Umbilical cord (tissue), 2 donors: ENCODE measurements around the gene GPM6B. TPM values are rescaled to one million over a fixed set of nuclear protein-coding genes. Genes with fewer than 3 reads are reported as not detected.

Source experiments
- DNase-seq: peaks from one replicate; pipeline ENCODE4 v3.0.0-alpha.2; 2015; ENCODE audit warnings: low spot score
- total RNA-seq: library from RNA; depleted of rRNA; stranded (reverse); fragments of >200 nt; gene quantifications from one replicate; pipeline ENCODE4 v1.2.3, GENCODE V29; 2014; ENCODE audit warnings: low replicate concordance; ENCODE audit not compliant: insufficient read depth

Gene GPM6B
- total RNA-seq, 1 donor from 2014 or later = 2.2 TPM

GRCh38 chrX:13824746-13825145 is 7.9 kb upstream of the GPM6B start:
- no peak for DNase-seq

GRCh38 chrX:13821738-13822137 is 4.8 kb upstream of the GPM6B start:
- DNase-seq = no peak

GRCh38 chrX:13816176-13816575 is 717 bp downstream of the GPM6B start:
- no peak for DNase-seq

GRCh38 chrX:13815664-13816063 is 1.2 kb downstream of the GPM6B start:
- no peak for DNase-seq

GRCh38 chrX:13808865-13809264 is 8.0 kb downstream of the GPM6B start:
- DNase-seq = peak; percentile 14

- peak; percentile 0 for DNase-seq
Observed at GRCh38 chrX:13808293-13808692, 8.6 kb downstream of the GPM6B start.

GRCh38 chrX:13805241-13805640 is 11.7 kb downstream of the GPM6B start:
- no peak for DNase-seq

- DNase-seq = no peak
Observed at GRCh38 chrX:13803116-13803515, 13.8 kb downstream of the GPM6B start.

- no peak for DNase-seq
Observed at GRCh38 chrX:13798184-13798583, 18.7 kb downstream of the GPM6B start.

- no peak for DNase-seq
Observed at GRCh38 chrX:13797512-13797911, 19.4 kb downstream of the GPM6B start.

GRCh38 chrX:13794417-13794816 is 22.5 kb downstream of the GPM6B start:
- no peak for DNase-seq

GRCh38 chrX:13793897-13794296 is 23.0 kb downstream of the GPM6B start:
- no peak for DNase-seq

GRCh38 chrX:13791559-13791958 is 25.3 kb downstream of the GPM6B start:
- no peak for DNase-seq

GRCh38 chrX:13791145-13791544 is 25.7 kb downstream of the GPM6B start:
- no peak for DNase-seq

GRCh38 chrX:13790206-13791131 is 26.4 kb downstream of the GPM6B start:
- no peak for DNase-seq

GRCh38 chrX:13786048-13786447 is 30.8 kb downstream of the GPM6B start:
- no peak for DNase-seq

GRCh38 chrX:13780868-13781427 is 35.9 kb downstream of the GPM6B start:
- DNase-seq = no peak

GRCh38 chrX:13778916-13779315 is 38.0 kb downstream of the GPM6B start:
- DNase-seq = peak; percentile 15

- no peak for DNase-seq
Observed at GRCh38 chrX:13776387-13776786, 40.5 kb downstream of the GPM6B start.

GRCh38 chrX:13775837-13776236 is 41.1 kb downstream of the GPM6B start:
- DNase-seq = no peak

- DNase-seq = no peak
Observed at GRCh38 chrX:13774696-13775095, 42.2 kb downstream of the GPM6B start.

- DNase-seq = no peak
Observed at GRCh38 chrX:13770013-13770535, 46.8 kb downstream of the GPM6B start.

GRCh38 chrX:13768939-13769338 is 48.0 kb downstream of the GPM6B start:
- DNase-seq = no peak
